GM18867 (cell line): Measurements from ENCODE around the gene INPP5J.
"Not testable (repeated sequence)": the region's sequence is repeated elsewhere in the genome, so short reads cannot be mapped to it uniquely, and the experiment has no call there.

Experiments used
- ATAC-seq: cut with Tn5 transposase; IDR thresholded peaks from one replicate; pipeline ENCODE4 v1.9.1; 2021; ENCODE audit warnings: mild to moderate bottlenecking, moderate library complexity; ENCODE audit not compliant: unreplicated experiment

The INPP5J gene

GRCh38 chr22:31144223-31144622 lies 21.5 kb downstream of the INPP5J start:
- no peak for ATAC-seq

- no peak for ATAC-seq
Observed at GRCh38 chr22:31148488-31148887, 25.7 kb downstream of the INPP5J start.

- no peak for ATAC-seq
Observed at GRCh38 chr22:31148953-31149627, 26.3 kb downstream of the INPP5J start.

- no peak for ATAC-seq
Observed at GRCh38 chr22:31150615-31151014, 27.8 kb downstream of the INPP5J start.

GRCh38 chr22:31151872-31152271 lies 29.1 kb downstream of the INPP5J start:
- no peak for ATAC-seq

- ATAC-seq, result no peak
Observed at GRCh38 chr22:31153357-31153756, 30.6 kb downstream of the INPP5J start.

GRCh38 chr22:31154975-31155374 lies 32.2 kb downstream of the INPP5J start:
- ATAC-seq, result no peak

- no peak for ATAC-seq
Observed at GRCh38 chr22:31155422-31155821, 32.7 kb downstream of the INPP5J start.

GRCh38 chr22:31160328-31160978 lies 37.7 kb downstream of the INPP5J start:
- peak; percentile 9 for ATAC-seq

- ATAC-seq, result no peak
Observed at GRCh38 chr22:31161386-31161785, 38.6 kb downstream of the INPP5J start.

- ATAC-seq, result no peak
Observed at GRCh38 chr22:31162015-31162765, 39.4 kb downstream of the INPP5J start.

GRCh38 chr22:31170971-31171370 lies 48.2 kb downstream of the INPP5J start:
- no peak for ATAC-seq

GRCh38 chr22:31171734-31172133 lies 49.0 kb downstream of the INPP5J start:
- not testable (repeated sequence) for ATAC-seq

GRCh38 chr22:31173386-31174145 lies 50.8 kb downstream of the INPP5J start:
- ATAC-seq, result no peak

GRCh38 chr22:31176923-31177322 lies 54.2 kb downstream of the INPP5J start:
- ATAC-seq, result no peak

- ATAC-seq, result no peak
Observed at GRCh38 chr22:31177420-31178162, 54.8 kb downstream of the INPP5J start.

GRCh38 chr22:31178859-31179258 lies 56.1 kb downstream of the INPP5J start:
- no peak for ATAC-seq

- ATAC-seq, result no peak
Observed at GRCh38 chr22:31179345-31179744, 56.6 kb downstream of the INPP5J start.

- no peak for ATAC-seq
Observed at GRCh38 chr22:31184015-31184414, 61.2 kb downstream of the INPP5J start.
